NB4 (cell line): ENCODE data around the gene AANAT.

Experiments used
- DNase-seq: peaks from one replicate; pipeline ENCODE4 v3.0.0; 2010; ENCODE audit warnings: low read depth
- H3K4me3 ChIP-seq: one replicate; pipeline ENCODE4 v1.5.1; 2011; ENCODE audit warnings: mild to moderate bottlenecking, low read depth, low read length, moderate library complexity
- MYC ChIP-seq: IDR thresholded peaks from 2 replicates; pipeline ENCODE4 v1.6.1; 2011; ENCODE audit warnings: low read depth, low read length
- POLR2A ChIP-seq: IDR thresholded peaks from 2 replicates; pipeline ENCODE4 v1.6.1; 2011; ENCODE audit warnings: mild to moderate bottlenecking; ENCODE audit not compliant: insufficient read length; ENCODE audit errors: extremely low read depth
- TF ChIP-seq, protein P1 (sequence below): IDR thresholded peaks from 2 replicates; pipeline ENCODE4 v1.6.1; 2011; ENCODE audit warnings: low read depth, low read length
- TF ChIP-seq, protein P2 (sequence below): IDR thresholded peaks from one replicate; pipeline ENCODE4 v1.5.1; 2012; ENCODE audit warnings: low read depth, low read length

The AANAT gene

DNA sequence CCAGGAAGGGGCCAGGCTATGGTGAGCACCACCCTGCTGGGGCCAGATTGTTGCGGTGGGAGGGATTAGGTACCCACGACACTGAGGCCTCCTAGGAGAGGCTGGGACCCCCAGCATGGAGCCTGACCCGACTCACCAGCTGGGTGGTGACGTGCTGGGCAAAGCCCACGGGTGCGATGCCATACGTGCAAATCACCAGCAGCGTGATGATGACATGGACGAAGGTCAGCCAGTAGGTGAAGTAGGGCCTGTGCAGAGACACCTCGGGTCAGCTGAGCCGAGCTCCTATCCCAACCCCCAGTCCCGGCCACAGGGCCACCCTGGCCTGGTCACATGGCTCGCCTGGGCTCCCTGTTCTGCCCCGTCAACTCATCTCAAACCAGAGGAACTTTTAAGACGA lies 7.5 kb downstream of the AANAT start:
- no peak overlapping the region for H3K4me3 ChIP-seq
- DNase-seq = no peak
- TF ChIP-seq, protein P1, sequence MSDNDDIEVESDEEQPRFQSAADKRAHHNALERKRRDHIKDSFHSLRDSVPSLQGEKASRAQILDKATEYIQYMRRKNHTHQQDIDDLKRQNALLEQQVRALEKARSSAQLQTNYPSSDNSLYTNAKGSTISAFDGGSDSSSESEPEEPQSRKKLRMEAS = no peak
- no peak for TF ChIP-seq POLR2A
- no peak for TF ChIP-seq MYC
- TF ChIP-seq, protein P2, sequence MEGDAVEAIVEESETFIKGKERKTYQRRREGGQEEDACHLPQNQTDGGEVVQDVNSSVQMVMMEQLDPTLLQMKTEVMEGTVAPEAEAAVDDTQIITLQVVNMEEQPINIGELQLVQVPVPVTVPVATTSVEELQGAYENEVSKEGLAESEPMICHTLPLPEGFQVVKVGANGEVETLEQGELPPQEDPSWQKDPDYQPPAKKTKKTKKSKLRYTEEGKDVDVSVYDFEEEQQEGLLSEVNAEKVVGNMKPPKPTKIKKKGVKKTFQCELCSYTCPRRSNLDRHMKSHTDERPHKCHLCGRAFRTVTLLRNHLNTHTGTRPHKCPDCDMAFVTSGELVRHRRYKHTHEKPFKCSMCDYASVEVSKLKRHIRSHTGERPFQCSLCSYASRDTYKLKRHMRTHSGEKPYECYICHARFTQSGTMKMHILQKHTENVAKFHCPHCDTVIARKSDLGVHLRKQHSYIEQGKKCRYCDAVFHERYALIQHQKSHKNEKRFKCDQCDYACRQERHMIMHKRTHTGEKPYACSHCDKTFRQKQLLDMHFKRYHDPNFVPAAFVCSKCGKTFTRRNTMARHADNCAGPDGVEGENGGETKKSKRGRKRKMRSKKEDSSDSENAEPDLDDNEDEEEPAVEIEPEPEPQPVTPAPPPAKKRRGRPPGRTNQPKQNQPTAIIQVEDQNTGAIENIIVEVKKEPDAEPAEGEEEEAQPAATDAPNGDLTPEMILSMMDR = no peak

DNA sequence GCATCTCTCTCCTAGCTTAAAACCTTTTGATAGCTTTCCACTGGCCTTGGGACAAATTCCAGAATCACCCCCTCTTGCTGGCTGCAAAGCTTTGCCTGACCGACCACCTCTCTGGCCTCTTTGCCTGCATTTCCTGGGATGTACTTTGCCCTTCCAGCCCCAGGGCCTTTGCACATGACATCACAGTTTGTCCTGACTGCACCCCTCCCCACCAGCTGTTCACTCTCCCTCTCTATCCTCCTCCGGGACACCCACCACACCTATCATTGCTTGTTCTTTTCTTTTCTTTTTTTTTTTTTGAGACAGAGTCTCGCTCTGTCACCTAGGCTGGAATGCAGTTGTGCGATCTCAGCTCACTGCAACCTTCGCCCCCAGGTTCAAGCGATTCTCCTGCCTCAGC lies 7.9 kb downstream of the AANAT start:
- no peak for DNase-seq
- TF ChIP-seq, protein P2 = no peak
- TF ChIP-seq, protein P1 = no peak
- TF ChIP-seq POLR2A = no peak
- TF ChIP-seq MYC = no peak
- no peak overlapping the region for H3K4me3 ChIP-seq

DNA sequence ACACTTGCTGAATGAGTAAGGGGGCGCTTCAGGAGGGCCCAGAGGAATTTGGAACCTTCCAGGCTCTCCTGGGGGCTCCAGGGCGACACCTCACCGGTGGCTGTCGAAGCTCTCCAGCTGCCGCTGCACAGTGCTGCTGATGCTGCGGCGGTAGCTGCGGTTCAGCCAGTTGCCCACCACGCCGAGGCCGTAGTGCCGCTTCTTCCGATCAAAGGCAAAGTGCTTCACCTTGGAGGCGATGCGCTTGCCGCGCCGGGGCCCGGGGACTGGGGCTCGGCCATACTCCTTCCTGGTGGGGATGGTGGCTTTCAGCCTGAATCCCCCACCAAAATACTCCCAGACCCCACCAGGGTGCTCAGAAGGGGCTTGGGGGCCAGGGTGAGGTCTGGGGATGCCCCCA lies 9.3 kb downstream of the AANAT start:
- TF ChIP-seq, protein P2 = no peak
- TF ChIP-seq, protein P1 = no peak
- TF ChIP-seq MYC = no peak
- no peak for TF ChIP-seq POLR2A
- DNase-seq = no peak
- H3K4me3 ChIP-seq = no peak overlapping the region

DNA sequence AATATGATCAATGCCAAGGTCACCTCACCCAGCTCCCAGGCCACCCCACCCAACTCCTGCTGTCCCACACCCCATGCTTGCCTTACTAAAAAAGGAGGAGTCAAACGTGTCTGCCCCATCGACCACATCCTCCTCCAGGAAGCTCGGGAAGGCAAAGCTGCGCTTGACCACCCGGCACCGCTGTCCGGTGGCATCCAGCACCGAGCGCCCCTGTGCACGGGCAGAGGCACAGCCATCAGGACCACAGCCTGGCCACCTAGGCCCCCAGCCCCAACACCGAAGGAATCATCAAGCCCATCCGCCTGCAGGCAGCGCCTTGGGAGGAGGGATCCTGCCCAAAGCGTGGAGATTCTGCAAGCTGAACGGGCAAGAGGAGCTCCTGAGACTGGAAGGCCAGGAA lies 10.2 kb downstream of the AANAT start:
- H3K4me3 ChIP-seq = no peak overlapping the region
- no peak for DNase-seq
- TF ChIP-seq, protein P2 = no peak
- TF ChIP-seq, protein P1 = no peak
- TF ChIP-seq MYC (no peak), POLR2A (no peak)

DNA sequence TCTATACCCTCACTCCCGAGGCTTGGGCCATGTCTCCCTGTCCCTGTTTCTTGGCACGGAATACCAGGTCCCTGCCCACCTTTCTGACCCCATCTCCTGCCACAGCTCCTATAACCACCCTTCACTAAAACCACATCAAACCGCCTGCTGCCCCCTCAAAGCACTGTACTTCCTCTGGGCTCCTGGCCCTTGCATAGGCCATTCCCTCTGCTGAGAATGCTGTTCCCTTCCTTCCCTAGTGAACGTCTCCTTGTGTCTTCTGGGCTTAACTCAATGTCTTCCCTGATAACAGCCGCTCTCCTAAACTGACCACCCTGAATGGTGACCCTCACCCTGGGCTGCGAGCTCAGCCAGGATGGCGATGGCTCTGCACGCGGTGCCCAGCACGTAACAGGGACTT lies 10.7 kb downstream of the AANAT start:
- no peak for DNase-seq
- TF ChIP-seq, protein P1 = no peak
- TF ChIP-seq POLR2A (no peak), MYC (no peak)
- TF ChIP-seq, protein P2 = no peak
- H3K4me3 ChIP-seq = no peak overlapping the region

DNA sequence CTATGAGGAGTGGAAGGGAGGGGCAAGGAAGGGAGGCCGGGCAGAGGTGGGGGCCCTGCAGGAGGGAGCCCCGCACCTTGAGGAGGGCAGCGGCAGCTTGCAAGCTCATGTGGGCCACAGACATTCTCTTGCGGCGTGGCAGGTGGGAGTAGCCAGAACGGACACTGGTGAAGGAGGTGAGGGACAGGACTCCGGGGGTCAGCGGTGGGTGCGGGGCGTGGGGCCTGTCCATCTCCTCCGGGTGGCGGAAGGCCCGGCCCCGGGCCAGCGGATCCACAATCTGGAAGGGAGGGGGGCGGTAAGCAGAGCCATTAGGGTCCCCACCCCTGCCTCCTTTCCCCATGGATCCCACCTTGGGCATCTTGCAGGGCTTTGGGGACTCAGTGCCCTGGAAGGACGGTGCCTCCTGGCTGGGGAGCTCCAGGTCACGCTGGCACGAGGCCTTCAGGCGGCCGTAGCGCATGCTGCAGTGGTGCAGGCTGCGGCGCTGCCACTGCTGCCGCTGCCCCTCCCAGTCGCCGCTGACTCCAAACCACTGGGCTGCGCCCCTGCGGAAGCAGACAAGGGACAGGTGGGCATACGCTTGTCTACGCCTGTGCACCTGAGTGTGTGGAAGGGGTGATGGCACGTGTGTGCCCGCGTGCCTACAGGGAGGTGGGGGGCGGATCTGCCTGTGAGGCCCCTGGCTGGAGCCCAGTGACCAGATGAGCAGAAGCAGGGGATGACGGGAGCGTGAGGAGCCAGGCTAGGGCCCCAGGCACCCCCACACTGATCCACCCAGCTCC lies 11.5 kb downstream of the AANAT start:
- TF ChIP-seq, protein P1 = no peak
- TF ChIP-seq, protein P2 = no peak
- TF ChIP-seq MYC = no peak
- TF ChIP-seq POLR2A = no peak
- no peak for DNase-seq
- H3K4me3 ChIP-seq = no peak overlapping the region
